Astrocyte (in vitro differentiated cells and primary cell): Measurements from ENCODE around the gene NUDT16L1. TPM values are rescaled to one million over a fixed set of nuclear protein-coding genes. Genes with fewer than 3 reads are reported as not detected.

ENCODE experiments used
- DNase-seq: peaks from one replicate; pipeline ENCODE4 v3.0.0-alpha.2; 2010; ENCODE audit warnings: low read depth
- FAIRE-seq: peaks from 2 replicates; lab custom pipeline; 2011; peaks lifted over from hg19 to GRCh38; lab: Jason Lieb, UNC
- H2AFZ ChIP-seq: 2 replicates; pipeline ENCODE4 v1.6.0; 2012; ENCODE audit warnings: low read depth, low read length, inconsistent platforms
- H3K27ac ChIP-seq: 2 replicates; pipeline ENCODE4 v1.5.1; 2011; ENCODE audit warnings: low read depth, low read length, inconsistent platforms
- H3K27me3 ChIP-seq: 2 replicates; pipeline ENCODE4 v1.6.0; 2011; ENCODE audit warnings: low read length, inconsistent platforms; ENCODE audit not compliant: insufficient read depth
- H3K36me3 ChIP-seq: 2 replicates; pipeline ENCODE4 v1.5.1; 2011; ENCODE audit warnings: low read length, inconsistent platforms; ENCODE audit not compliant: insufficient read depth
- H3K4me1 ChIP-seq: 2 replicates; pipeline ENCODE4 v1.5.1; 2011; ENCODE audit warnings: low read length, inconsistent platforms; ENCODE audit not compliant: insufficient read depth
- H3K4me2 ChIP-seq: 2 replicates; pipeline ENCODE4 v1.6.0; 2012; ENCODE audit warnings: low read length, inconsistent platforms
- H3K4me3 ChIP-seq: 2 replicates; pipeline ENCODE4 v1.5.1; 2011; ENCODE audit warnings: low read depth, mild to moderate bottlenecking, low read length, inconsistent platforms; ENCODE audit not compliant: insufficient read depth
- H3K79me2 ChIP-seq: 2 replicates; pipeline ENCODE4 v1.6.0; 2012; ENCODE audit warnings: mild to moderate bottlenecking, low read length, inconsistent platforms; ENCODE audit not compliant: insufficient read depth
- H3K9ac ChIP-seq: 2 replicates; pipeline ENCODE4 v1.6.0; 2012; ENCODE audit warnings: mild to moderate bottlenecking, low read length, inconsistent platforms
- H3K9me3 ChIP-seq: 2 replicates; pipeline ENCODE4 v1.5.1; 2012; ENCODE audit warnings: low read depth, mild to moderate bottlenecking, low read length, inconsistent platforms; ENCODE audit not compliant: insufficient read depth
- H4K20me1 ChIP-seq: 2 replicates; pipeline ENCODE4 v1.6.0; 2012; ENCODE audit warnings: low read length, inconsistent platforms; ENCODE audit not compliant: insufficient read depth
- H3K27ac Mint-ChIP-seq: one replicate; pipeline ENCODE4 v1.8.0; 2021; ENCODE audit warnings: mild to moderate bottlenecking, mixed read lengths; ENCODE audit not compliant: unreplicated experiment
- H3K27me3 Mint-ChIP-seq: one replicate; pipeline ENCODE4 v1.8.0; 2021; ENCODE audit warnings: low read depth, mixed read lengths; ENCODE audit not compliant: unreplicated experiment
- H3K36me3 Mint-ChIP-seq: one replicate; pipeline ENCODE4 v1.8.0; 2021; ENCODE audit warnings: low read depth, mixed read lengths; ENCODE audit not compliant: unreplicated experiment
- H3K4me1 Mint-ChIP-seq: one replicate; pipeline ENCODE4 v1.8.0; 2021; ENCODE audit warnings: low read depth, mixed read lengths; ENCODE audit not compliant: unreplicated experiment
- H3K4me3 Mint-ChIP-seq: one replicate; pipeline ENCODE4 v1.8.0; 2021; ENCODE audit warnings: mild to moderate bottlenecking, moderate library complexity, mixed read lengths; ENCODE audit not compliant: unreplicated experiment
- H3K9me3 Mint-ChIP-seq: one replicate; pipeline ENCODE4 v1.8.0; 2021; ENCODE audit warnings: mild to moderate bottlenecking, mixed read lengths; ENCODE audit not compliant: unreplicated experiment
- EZH2 ChIP-seq: IDR thresholded peaks from 2 replicates; pipeline ENCODE4 v1.6.1; 2012; ENCODE audit warnings: mild to moderate bottlenecking, low read length, inconsistent platforms; ENCODE audit not compliant: insufficient read depth
- total RNA-seq: library from RNA; stranded (reverse); gene quantifications from 2 replicates; pipeline ENCODE4 v1.2.1, GENCODE V29; 2021
- TF ChIP-seq, protein P1 (sequence below): IDR thresholded peaks from 2 replicates; pipeline ENCODE4 v1.5.1; 2011; ENCODE audit warnings: low read depth, mild to moderate bottlenecking, inconsistent platforms, low read length, moderate library complexity; ENCODE audit not compliant: insufficient read depth

The NUDT16L1 gene
- total RNA-seq, 1 donor from 2014 or later = 42.2 TPM

DNA sequence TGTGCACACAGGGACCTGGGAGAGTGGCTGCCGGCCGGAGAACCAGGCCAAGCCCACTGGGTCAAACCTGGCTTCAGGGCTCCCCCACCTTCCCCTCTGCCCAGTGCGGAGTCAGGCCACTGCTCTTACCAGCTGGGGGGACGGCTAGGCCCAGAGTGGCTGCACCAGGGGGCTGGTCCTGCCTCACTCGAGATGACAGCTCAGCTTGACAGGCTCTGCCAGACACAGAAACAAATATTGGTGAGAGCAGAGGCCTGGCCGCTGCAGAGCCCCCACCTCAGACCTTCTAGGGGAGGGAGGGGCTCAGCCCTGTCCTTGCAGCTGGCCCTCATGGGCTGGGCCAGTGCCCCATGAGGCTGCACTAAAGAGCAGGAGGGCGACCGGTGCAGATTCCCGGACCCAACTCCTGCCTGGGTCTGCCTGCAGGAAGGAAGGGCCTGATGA lies 4.5 kb downstream of the NUDT16L1 start:
- H3K36me3 Mint-ChIP-seq = peaks cover 10% of the 10 kb centered on the region
- no peak overlapping the region for H3K4me2 ChIP-seq

DNA sequence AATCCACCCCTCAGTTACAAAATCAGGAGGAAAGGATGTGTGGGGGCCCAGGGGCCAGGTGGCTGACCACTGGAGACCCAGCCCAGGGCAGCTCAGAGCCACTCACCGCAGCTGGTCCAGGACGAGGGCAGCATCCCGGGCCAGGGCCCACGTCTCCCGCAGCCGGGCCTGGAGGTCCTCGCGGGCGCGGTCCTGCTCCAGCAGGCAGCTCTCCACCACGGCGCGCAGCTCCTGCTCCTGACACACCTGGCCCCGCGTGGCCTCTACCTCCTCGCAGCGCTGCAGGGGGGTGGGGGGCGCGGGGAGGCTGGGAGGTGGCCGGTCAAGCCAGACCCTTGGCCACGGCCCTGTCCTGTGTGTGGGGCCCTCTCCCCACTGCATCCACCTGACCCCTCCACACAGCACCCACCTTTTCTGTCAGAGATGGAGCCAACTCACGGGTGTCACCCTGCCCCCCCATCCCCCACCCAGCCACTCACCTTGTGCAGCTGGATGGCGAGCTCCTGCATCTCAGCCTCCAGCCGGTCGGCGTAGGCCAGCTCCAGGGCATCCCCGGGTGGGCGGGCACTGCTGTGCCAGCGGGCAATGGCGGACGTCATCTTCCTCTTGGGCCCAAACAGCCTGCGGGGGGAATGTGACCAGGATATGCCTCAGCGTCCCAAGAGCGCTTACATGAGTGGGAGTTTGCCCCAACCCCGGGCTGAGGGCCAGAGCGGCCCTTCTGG lies 5.1 kb downstream of the NUDT16L1 start:
- no peak overlapping the region for H2AFZ ChIP-seq
- Mint-ChIP-seq H3K9me3 (no peaks in the 10 kb centered on the region), H3K36me3 (peaks cover 10% of the 10 kb centered on the region), H3K4me3 (no peak overlapping the region), H3K27ac (no peak overlapping the region), H3K4me1 (peaks cover 10% of the 10 kb centered on the region), H3K27me3 (no peaks in the 10 kb centered on the region)
- FAIRE-seq (no peak), DNase-seq (no peak)
- H3K27ac ChIP-seq = no peak overlapping the region
- H3K27me3 ChIP-seq = no peaks in the 10 kb centered on the region
- H3K4me3 ChIP-seq = no peak overlapping the region
- H4K20me1 ChIP-seq = peaks cover 25% of the 10 kb centered on the region
- no peaks in the 10 kb centered on the region for H3K9me3 ChIP-seq
- H3K36me3 ChIP-seq = peaks cover 21% of the 10 kb centered on the region
- TF ChIP-seq, protein P1, sequence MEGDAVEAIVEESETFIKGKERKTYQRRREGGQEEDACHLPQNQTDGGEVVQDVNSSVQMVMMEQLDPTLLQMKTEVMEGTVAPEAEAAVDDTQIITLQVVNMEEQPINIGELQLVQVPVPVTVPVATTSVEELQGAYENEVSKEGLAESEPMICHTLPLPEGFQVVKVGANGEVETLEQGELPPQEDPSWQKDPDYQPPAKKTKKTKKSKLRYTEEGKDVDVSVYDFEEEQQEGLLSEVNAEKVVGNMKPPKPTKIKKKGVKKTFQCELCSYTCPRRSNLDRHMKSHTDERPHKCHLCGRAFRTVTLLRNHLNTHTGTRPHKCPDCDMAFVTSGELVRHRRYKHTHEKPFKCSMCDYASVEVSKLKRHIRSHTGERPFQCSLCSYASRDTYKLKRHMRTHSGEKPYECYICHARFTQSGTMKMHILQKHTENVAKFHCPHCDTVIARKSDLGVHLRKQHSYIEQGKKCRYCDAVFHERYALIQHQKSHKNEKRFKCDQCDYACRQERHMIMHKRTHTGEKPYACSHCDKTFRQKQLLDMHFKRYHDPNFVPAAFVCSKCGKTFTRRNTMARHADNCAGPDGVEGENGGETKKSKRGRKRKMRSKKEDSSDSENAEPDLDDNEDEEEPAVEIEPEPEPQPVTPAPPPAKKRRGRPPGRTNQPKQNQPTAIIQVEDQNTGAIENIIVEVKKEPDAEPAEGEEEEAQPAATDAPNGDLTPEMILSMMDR = no peak
- TF ChIP-seq EZH2 = no peak
- H3K4me1 ChIP-seq = peaks cover 5% of the 10 kb centered on the region
- no peak overlapping the region for H3K4me2 ChIP-seq
- peaks cover 16% of the 10 kb centered on the region for H3K79me2 ChIP-seq
- no peak overlapping the region for H3K9ac ChIP-seq

More for the DNA sequence above, 4.5 kb downstream of the NUDT16L1 start:
- no peak for TF ChIP-seq EZH2
- TF ChIP-seq, protein P1 = no peak
- H2AFZ ChIP-seq = no peak overlapping the region
- no peaks in the 10 kb centered on the region for H3K9me3 ChIP-seq
- no peak overlapping the region for H3K27ac Mint-ChIP-seq
- no peaks in the 10 kb centered on the region for H3K27me3 ChIP-seq
- no peak overlapping the region for H3K27ac ChIP-seq
- H3K9ac ChIP-seq = no peak overlapping the region
- H3K4me3 Mint-ChIP-seq = no peak overlapping the region
- H3K27me3 Mint-ChIP-seq = no peaks in the 10 kb centered on the region
- H3K4me3 ChIP-seq = no peak overlapping the region
- FAIRE-seq = no peak
- peaks cover 16% of the 10 kb centered on the region for H3K79me2 ChIP-seq
- peaks cover 10% of the 10 kb centered on the region for H3K4me1 Mint-ChIP-seq
- H4K20me1 ChIP-seq = peaks cover 23% of the 10 kb centered on the region
- no peaks in the 10 kb centered on the region for H3K9me3 Mint-ChIP-seq
- peaks cover 21% of the 10 kb centered on the region for H3K36me3 ChIP-seq
- H3K4me1 ChIP-seq = peaks cover 8% of the 10 kb centered on the region
- DNase-seq = no peak

DNA sequence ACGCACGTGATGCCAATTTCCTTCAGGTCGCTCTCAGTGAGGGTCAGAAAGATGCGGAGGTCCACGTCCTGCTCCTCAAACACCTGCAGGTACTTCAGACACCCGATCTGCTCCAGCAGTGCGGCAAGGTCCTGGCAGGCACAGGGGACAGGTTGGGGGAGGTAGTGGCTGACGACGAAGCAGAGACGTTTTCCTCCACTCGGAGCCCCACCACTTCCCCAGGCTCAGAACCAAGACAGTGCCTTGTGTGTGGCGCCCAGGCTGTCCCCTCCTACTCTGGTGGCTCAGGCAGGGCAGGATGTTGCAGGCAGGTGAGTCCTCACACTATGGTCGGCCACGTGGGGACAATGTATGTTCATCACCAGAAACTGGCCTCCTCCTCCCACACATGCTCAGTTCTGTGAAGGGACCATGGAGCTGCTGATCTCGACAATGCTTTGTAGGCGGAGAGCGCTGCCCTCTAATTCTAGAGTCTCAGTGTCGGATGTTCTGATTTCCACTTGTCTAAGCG lies 5.7 kb downstream of the NUDT16L1 start:
- Mint-ChIP-seq H3K27me3 (no peaks in the 10 kb centered on the region), H3K9me3 (no peaks in the 10 kb centered on the region), H3K27ac (no peak overlapping the region), H3K36me3 (peaks cover 10% of the 10 kb centered on the region), H3K4me1 (peaks cover 10% of the 10 kb centered on the region), H3K4me3 (no peak overlapping the region)
- TF ChIP-seq, protein P1 = no peak
- no peak for TF ChIP-seq EZH2
- H3K9ac ChIP-seq = no peak overlapping the region
- no peaks in the 10 kb centered on the region for H3K9me3 ChIP-seq
- no peak for FAIRE-seq
- no peak for DNase-seq
- peaks cover 11% of the 10 kb centered on the region for H3K79me2 ChIP-seq
- peaks cover 25% of the 10 kb centered on the region for H4K20me1 ChIP-seq
- no peak overlapping the region for H3K4me2 ChIP-seq
- H3K4me3 ChIP-seq = no peak overlapping the region
- peaks cover 5% of the 10 kb centered on the region for H3K4me1 ChIP-seq
- no peak overlapping the region for H2AFZ ChIP-seq
- no peak overlapping the region for H3K27ac ChIP-seq
- H3K36me3 ChIP-seq = peaks cover 21% of the 10 kb centered on the region
- no peaks in the 10 kb centered on the region for H3K27me3 ChIP-seq
